Endothelial cell (in vitro differentiated cells): ENCODE results near the gene MYH9. TPM values are rescaled to one million over a fixed set of nuclear protein-coding genes. Genes with fewer than 3 reads are reported as not detected.

Experiments
- DNase-seq: peaks from one replicate; pipeline ENCODE4 v3.0.0; 2021; ENCODE audit warnings: low spot score
- H3K27ac Mint-ChIP-seq: one replicate; pipeline ENCODE4 v1.8.0; 2021; ENCODE audit warnings: mixed read lengths, inconsistent platforms; ENCODE audit not compliant: unreplicated experiment
- H3K27me3 Mint-ChIP-seq: one replicate; pipeline ENCODE4 v1.8.0; 2021; ENCODE audit warnings: mild to moderate bottlenecking, moderate library complexity, mixed read lengths, inconsistent platforms; ENCODE audit not compliant: unreplicated experiment
- H3K36me3 Mint-ChIP-seq: one replicate; pipeline ENCODE4 v1.8.0; 2021; ENCODE audit warnings: mild to moderate bottlenecking, low read depth, mixed read lengths, inconsistent platforms; ENCODE audit not compliant: unreplicated experiment
- H3K4me1 Mint-ChIP-seq: one replicate; pipeline ENCODE4 v1.8.0; 2021; ENCODE audit warnings: mild to moderate bottlenecking, mixed read lengths, inconsistent platforms; ENCODE audit not compliant: unreplicated experiment
- H3K4me3 Mint-ChIP-seq: one replicate; pipeline ENCODE4 v1.8.0; 2021; ENCODE audit warnings: mild to moderate bottlenecking, mixed read lengths, inconsistent platforms; ENCODE audit not compliant: unreplicated experiment
- H3K9me3 Mint-ChIP-seq: one replicate; pipeline ENCODE4 v1.8.0; 2021; ENCODE audit warnings: mixed read lengths, inconsistent platforms; ENCODE audit not compliant: unreplicated experiment
- total RNA-seq: library from RNA; stranded (reverse); fragmentation: NEBNext Ultra II Directional; extraction: Animal tissue kit (Norgen Biotek cat#: 25700); gene quantifications from one replicate; pipeline ENCODE4 v1.2.1, GENCODE V29; 2021; ENCODE audit not compliant: unreplicated experiment
- TF ChIP-seq, protein P1 (sequence below): fragments of 200-600 bp; sonication (generic); IDR thresholded peaks from one replicate; pipeline ENCODE4 v1.5.0; 2021; ENCODE audit warnings: antibody characterized with exemption; ENCODE audit not compliant: unreplicated experiment

Gene MYH9
- total RNA-seq, 1 donor from 2014 or later: 931 TPM

DNA sequence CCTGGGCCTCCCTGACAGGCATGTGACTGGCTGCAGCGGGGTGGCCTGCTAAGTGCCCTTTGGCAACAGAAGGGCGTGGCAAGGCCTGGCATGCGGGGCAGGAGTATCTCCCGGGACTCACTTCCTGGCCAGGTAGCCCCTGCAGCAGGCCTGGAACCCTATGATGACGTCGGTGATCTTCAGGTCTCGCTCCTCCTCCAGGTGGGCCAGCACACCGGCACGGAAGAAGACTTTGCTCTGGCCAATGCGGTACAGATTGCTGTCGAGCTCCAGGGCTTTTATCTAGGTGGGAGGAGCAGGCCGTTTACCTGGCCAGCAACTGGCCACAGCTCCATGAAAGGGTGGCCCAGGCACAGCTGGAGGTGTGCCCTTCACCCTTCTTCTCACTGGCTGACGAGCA is 83.9 kb downstream of the MYH9 start:
- Mint-ChIP-seq H3K9me3 (no peaks in the 10 kb centered on the region), H3K4me3 (peak overlapping the region; percentile 42), H3K36me3 (peaks cover 56% of the 10 kb centered on the region), H3K27me3 (peaks cover 31% of the 10 kb centered on the region), H3K27ac (peak overlapping the region; percentile 48), H3K4me1 (peaks cover 9% of the 10 kb centered on the region)
- no peak for DNase-seq
- TF ChIP-seq, protein P1, sequence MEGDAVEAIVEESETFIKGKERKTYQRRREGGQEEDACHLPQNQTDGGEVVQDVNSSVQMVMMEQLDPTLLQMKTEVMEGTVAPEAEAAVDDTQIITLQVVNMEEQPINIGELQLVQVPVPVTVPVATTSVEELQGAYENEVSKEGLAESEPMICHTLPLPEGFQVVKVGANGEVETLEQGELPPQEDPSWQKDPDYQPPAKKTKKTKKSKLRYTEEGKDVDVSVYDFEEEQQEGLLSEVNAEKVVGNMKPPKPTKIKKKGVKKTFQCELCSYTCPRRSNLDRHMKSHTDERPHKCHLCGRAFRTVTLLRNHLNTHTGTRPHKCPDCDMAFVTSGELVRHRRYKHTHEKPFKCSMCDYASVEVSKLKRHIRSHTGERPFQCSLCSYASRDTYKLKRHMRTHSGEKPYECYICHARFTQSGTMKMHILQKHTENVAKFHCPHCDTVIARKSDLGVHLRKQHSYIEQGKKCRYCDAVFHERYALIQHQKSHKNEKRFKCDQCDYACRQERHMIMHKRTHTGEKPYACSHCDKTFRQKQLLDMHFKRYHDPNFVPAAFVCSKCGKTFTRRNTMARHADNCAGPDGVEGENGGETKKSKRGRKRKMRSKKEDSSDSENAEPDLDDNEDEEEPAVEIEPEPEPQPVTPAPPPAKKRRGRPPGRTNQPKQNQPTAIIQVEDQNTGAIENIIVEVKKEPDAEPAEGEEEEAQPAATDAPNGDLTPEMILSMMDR: no peak

DNA sequence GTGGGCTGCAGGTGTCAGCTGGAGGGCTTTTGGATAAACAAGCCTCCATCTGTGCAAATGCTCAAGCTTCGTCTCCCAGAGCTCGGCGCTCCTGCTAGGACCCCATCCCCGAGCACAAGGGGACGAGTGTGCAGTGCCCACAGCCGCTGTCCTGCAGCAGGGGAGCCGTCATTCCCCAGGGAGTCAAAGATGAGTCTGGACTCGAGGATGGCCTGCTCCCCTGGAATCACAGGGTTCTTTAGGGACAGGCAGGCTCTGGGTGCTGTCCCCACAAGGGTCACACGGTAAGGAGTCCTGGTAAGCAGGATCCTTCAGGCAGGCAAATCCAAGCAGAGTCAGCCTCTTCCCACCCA is 84.7 kb downstream of the MYH9 start:
- H3K27me3 Mint-ChIP-seq: peaks cover 29% of the 10 kb centered on the region
- H3K4me1 Mint-ChIP-seq: peaks cover 5% of the 10 kb centered on the region
- no peaks in the 10 kb centered on the region for H3K9me3 Mint-ChIP-seq
- peaks cover 53% of the 10 kb centered on the region for H3K36me3 Mint-ChIP-seq
- H3K4me3 Mint-ChIP-seq: no peak overlapping the region
- H3K27ac Mint-ChIP-seq: no peak overlapping the region
- TF ChIP-seq, protein P1: no peak
- DNase-seq: no peak

DNA sequence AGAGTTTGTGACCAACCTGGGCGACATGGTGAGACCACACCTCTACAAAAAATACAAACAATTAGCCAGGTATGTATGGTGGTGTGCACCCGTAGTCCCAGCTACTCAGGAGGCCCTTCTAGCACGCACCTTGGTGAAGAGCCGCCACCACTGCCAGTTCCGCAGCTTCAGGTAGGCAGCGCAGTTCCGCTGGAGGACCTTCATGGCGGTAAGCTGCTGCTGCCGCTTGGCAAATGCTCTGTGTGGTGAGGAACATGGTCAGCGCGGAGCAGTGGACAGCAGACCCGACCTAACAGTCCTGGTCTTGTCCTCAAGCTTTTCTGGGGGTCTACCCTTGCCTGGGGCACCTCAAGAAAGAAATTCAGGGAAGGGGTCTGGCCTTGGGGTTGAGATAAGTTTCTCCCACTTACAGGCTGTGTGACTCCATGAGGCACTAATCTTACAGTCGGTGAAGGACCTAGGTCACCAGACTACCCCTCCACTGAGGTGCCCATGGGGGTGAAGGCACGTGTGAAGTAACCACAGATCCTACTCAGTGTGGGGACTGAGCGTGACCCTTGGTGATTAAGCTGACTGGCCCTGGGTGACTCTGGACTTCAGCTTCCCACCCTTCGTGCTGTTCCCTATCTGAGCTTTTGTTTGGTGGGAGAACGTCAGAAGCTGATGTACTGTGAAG is 85.2 kb downstream of the MYH9 start:
- TF ChIP-seq, protein P1: no peak
- DNase-seq: no peak
- H3K27ac Mint-ChIP-seq: no peak overlapping the region
- H3K9me3 Mint-ChIP-seq: no peaks in the 10 kb centered on the region
- peaks cover 5% of the 10 kb centered on the region for H3K4me1 Mint-ChIP-seq
- peaks cover 31% of the 10 kb centered on the region for H3K27me3 Mint-ChIP-seq
- H3K36me3 Mint-ChIP-seq: peaks cover 54% of the 10 kb centered on the region
- H3K4me3 Mint-ChIP-seq: no peak overlapping the region

DNA sequence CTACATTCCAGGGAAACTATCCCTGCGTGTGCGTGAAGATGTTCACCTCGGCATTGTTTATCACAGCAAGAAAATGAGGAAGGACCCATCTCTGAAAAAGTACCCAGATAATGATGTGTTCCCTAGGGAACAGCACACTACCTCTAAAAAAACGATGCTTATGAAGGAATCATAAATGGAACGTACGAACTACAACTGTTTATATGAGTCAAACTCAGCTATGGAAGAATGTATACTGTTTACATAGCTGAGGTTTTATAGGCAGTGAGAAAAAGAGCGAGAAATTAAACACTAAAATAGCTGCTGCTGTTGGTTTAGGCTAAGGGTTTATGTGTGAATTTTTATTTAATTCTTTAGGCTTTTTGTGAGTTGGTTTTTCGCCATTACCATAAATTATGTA is 85.9 kb downstream of the MYH9 start:
- TF ChIP-seq, protein P1: no peak
- H3K4me3 Mint-ChIP-seq: peak overlapping the region; percentile 79

DNA sequence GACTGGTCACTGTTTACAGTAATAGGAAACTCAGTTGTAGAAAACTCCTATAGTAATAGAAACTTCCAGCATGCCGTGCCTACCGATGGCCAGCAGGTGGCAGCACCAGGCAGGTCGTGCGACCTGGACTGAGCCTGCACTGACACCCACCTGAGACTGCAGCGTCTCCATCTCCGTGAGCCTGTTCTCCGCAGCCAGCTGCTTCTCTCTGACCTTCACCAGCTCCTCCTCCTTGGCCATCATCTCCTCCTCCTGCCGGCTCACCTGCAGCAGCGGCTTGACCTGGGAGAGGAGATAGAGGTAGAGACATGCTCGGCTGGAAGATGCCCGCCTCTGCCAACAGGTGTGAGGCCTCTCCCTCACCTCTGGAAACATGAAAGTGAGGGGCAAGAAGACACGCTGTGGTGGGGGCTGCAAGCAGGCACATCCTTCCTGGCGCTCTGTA is 86.4 kb downstream of the MYH9 start:
- H3K27ac Mint-ChIP-seq: peak overlapping the region; percentile 64
- H3K4me1 Mint-ChIP-seq: peaks cover 7% of the 10 kb centered on the region

More for the DNA sequence above, 85.9 kb downstream of the MYH9 start:
- DNase-seq: no peak
- Mint-ChIP-seq H3K4me1 (peaks cover 7% of the 10 kb centered on the region), H3K36me3 (peaks cover 55% of the 10 kb centered on the region), H3K9me3 (no peaks in the 10 kb centered on the region), H3K27me3 (peaks cover 25% of the 10 kb centered on the region), H3K27ac (peak overlapping the region; percentile 64)

More for the DNA sequence above, 86.4 kb downstream of the MYH9 start:
- Mint-ChIP-seq H3K36me3 (peaks cover 54% of the 10 kb centered on the region), H3K27me3 (peaks cover 21% of the 10 kb centered on the region), H3K9me3 (no peaks in the 10 kb centered on the region), H3K4me3 (peak overlapping the region; percentile 79)
- TF ChIP-seq, protein P1: peak; percentile 99
- peak; percentile 79 for DNase-seq
